GM19099 (cell line): ENCODE measurements around the gene BTBD7.
A peak's percentile ranks its signal among the peaks of the same experiment; 100 is the strongest.

Experiments used
- POLR2A ChIP-seq: IDR thresholded peaks from 3 replicates; pipeline ENCODE4 v1.6.1; 2011; ENCODE audit warnings: low read depth; ENCODE audit not compliant: insufficient read length; ENCODE audit errors: extremely low read depth

BTBD7 gene

GRCh38 chr14:93332397-93332852, 411 bp downstream of the BTBD7 start:
- peak; percentile 43 for TF ChIP-seq POLR2A

GRCh38 chr14:93331728-93332396, 974 bp downstream of the BTBD7 start:
- TF ChIP-seq POLR2A: no peak

- TF ChIP-seq POLR2A: no peak
Observed at GRCh38 chr14:93331002-93331727, 1.7 kb downstream of the BTBD7 start.

- no peak for TF ChIP-seq POLR2A
Observed at GRCh38 chr14:93330609-93331000, 2.2 kb downstream of the BTBD7 start.

- no peak for TF ChIP-seq POLR2A
Observed at GRCh38 chr14:93329965-93330608, 2.7 kb downstream of the BTBD7 start.

- TF ChIP-seq POLR2A: no peak
Observed at GRCh38 chr14:93328546-93328945, 4.3 kb downstream of the BTBD7 start.

GRCh38 chr14:93326196-93326595, 6.6 kb downstream of the BTBD7 start:
- TF ChIP-seq POLR2A: no peak

GRCh38 chr14:93323600-93324174, 9.1 kb downstream of the BTBD7 start:
- TF ChIP-seq POLR2A: no peak

- TF ChIP-seq POLR2A: no peak
Observed at GRCh38 chr14:93322929-93323599, 9.8 kb downstream of the BTBD7 start.

- TF ChIP-seq POLR2A: no peak
Observed at GRCh38 chr14:93320489-93320888, 12.3 kb downstream of the BTBD7 start.

GRCh38 chr14:93319958-93320357, 12.9 kb downstream of the BTBD7 start:
- TF ChIP-seq POLR2A: no peak

GRCh38 chr14:93319494-93319893, 13.3 kb downstream of the BTBD7 start:
- no peak for TF ChIP-seq POLR2A

- TF ChIP-seq POLR2A: no peak
Observed at GRCh38 chr14:93318927-93319326, 13.9 kb downstream of the BTBD7 start.

GRCh38 chr14:93317875-93318807, 14.7 kb downstream of the BTBD7 start:
- TF ChIP-seq POLR2A: no peak

GRCh38 chr14:93317210-93317874, 15.5 kb downstream of the BTBD7 start:
- TF ChIP-seq POLR2A: no peak
